Epithelial cell of proximal tubule (primary cell): ENCODE measurements around the gene RNF32. TPM values are rescaled to one million over a fixed set of nuclear protein-coding genes. Genes with fewer than 3 reads are reported as not detected.
"Not testable (repeated sequence)": the region's sequence is repeated elsewhere in the genome, so short reads cannot be mapped to it uniquely, and the experiment has no call there.

ENCODE experiments used
- DNase-seq: peaks from one replicate; pipeline ENCODE4 v3.0.0-alpha.2; 2011; ENCODE audit warnings: low read depth
- H3K4me3 ChIP-seq: 2 replicates; pipeline ENCODE4 v1.5.1; 2011; ENCODE audit warnings: low read depth, mild to moderate bottlenecking, low read length
- CTCF ChIP-seq: conservative IDR thresholded peaks from 2 replicates; pipeline ENCODE4 v1.5.1; 2012; ENCODE audit warnings: low read depth, mild to moderate bottlenecking, low read length
- total RNA-seq: library from RNA; depleted of rRNA; stranded (reverse); fragments of >200 nt; gene quantifications from 2 replicates; pipeline ENCODE4 v1.2.3, GENCODE V29; 2015

RNF32 gene
- total RNA-seq, 1 donor from 2014 or later, result 0.35 TPM

GRCh38 chr7:156691764-156692163 lies 51.2 kb downstream of the RNF32 start:
- H3K4me3 ChIP-seq, result no peak overlapping the region
- TF ChIP-seq CTCF, result no peak
- no peak for DNase-seq

- TF ChIP-seq CTCF, result no peak
- no peak for DNase-seq
Observed at GRCh38 chr7:156692849-156693248, 52.3 kb downstream of the RNF32 start.

GRCh38 chr7:156693627-156694026 lies 53.1 kb downstream of the RNF32 start:
- TF ChIP-seq CTCF, result no peak
- no peak overlapping the region for H3K4me3 ChIP-seq
- no peak for DNase-seq

More at GRCh38 chr7:156692849-156693248, 52.3 kb downstream of the RNF32 start:
- H3K4me3 ChIP-seq, result no peak overlapping the region

- H3K4me3 ChIP-seq, DNase-seq: not testable (repeated sequence)
Observed at GRCh38 chr7:156697283-156697682, 56.7 kb downstream of the RNF32 start.

GRCh38 chr7:156698512-156698911 lies 57.9 kb downstream of the RNF32 start:
- H3K4me3 ChIP-seq, DNase-seq: not testable (repeated sequence)

- DNase-seq, H3K4me3 ChIP-seq: not testable (repeated sequence)
Observed at GRCh38 chr7:156701787-156702186, 61.2 kb downstream of the RNF32 start.

GRCh38 chr7:156702399-156702798 lies 61.8 kb downstream of the RNF32 start:
- TF ChIP-seq CTCF, result no peak
- DNase-seq, result no peak
- no peak overlapping the region for H3K4me3 ChIP-seq

GRCh38 chr7:156703209-156703608 lies 62.6 kb downstream of the RNF32 start:
- H3K4me3 ChIP-seq, result no peak overlapping the region
- TF ChIP-seq CTCF, result no peak
- no peak for DNase-seq
